ENCODE measurements around the gene NPBWR2. TPM values are rescaled to one million over a fixed set of nuclear protein-coding genes. Genes with fewer than 3 reads are reported as not detected.

NPBWR2 gene
- total and polyA plus RNA-seq, 4 donors = not detected

- peaks cover 0 to 12% (median 5%) of the 10 kb centered on the region in 4 donors for H3K4me1 ChIP-seq (ENCODE audit: control insufficient read depth in 4 of 4, insufficient read depth in 4 of 4, low read length in 3 of 4)
- no peaks in the 10 kb centered on the region for H3K27me3 ChIP-seq (ENCODE audit: control insufficient read depth in 4 of 4, insufficient read depth in 4 of 4, low read length in 3 of 4)
- no peak overlapping the region for H3K9ac ChIP-seq (ENCODE audit: low read depth in 1 of 2, low read length in 2 of 2)
- H3K27ac ChIP-seq (ENCODE audit: low read depth in 1 of 2, low read length in 2 of 2) = no peak overlapping the region
- peaks cover 0 to 10% (median 0%) of the 10 kb centered on the region in 4 donors for H3K36me3 ChIP-seq (ENCODE audit: control insufficient read depth in 4 of 4, insufficient read depth in 3 of 4, low read depth in 1 of 4, low read length in 3 of 4)
- DNase-seq (ENCODE audit: low spot score) = no peak
- WGBS = 92% methylated on average over 14 of the region's 14 CpGs
- H3K4me3 ChIP-seq (ENCODE audit: low read depth in 1 of 3, low read length in 3 of 3) = no peak overlapping the region
- no peak for TF ChIP-seq EGR1 (IDR thresholded peaks at IDR 0.05; ENCODE audit: low read depth in 2 of 2)
- TF ChIP-seq YY1 (IDR thresholded peaks at IDR 0.05) = no peak
- TF ChIP-seq ZBTB33 (IDR thresholded peaks at IDR 0.05) = no peak
- TF ChIP-seq JUND (IDR thresholded peaks at IDR 0.05) = no peak
- TF ChIP-seq GABPA (IDR thresholded peaks at IDR 0.05 in 1 of 2, conservative IDR thresholded peaks at IDR 0.05 in 1 of 2) = no peak
- no peak for TF ChIP-seq NR2F2 (IDR thresholded peaks at IDR 0.05)
- TF ChIP-seq ATF3 (IDR thresholded peaks at IDR 0.05) = no peak
- no peak for TF ChIP-seq HNF4A (conservative IDR thresholded peaks at IDR 0.05)
- no peak for TF ChIP-seq FOXA2 (IDR thresholded peaks at IDR 0.05)
- TF ChIP-seq RAD21 (IDR thresholded peaks at IDR 0.05) = no peak
- TF ChIP-seq TAF1 (conservative IDR thresholded peaks at IDR 0.05) = no peak
- TF ChIP-seq SP1 (IDR thresholded peaks at IDR 0.05) = no peak
- TF ChIP-seq CTCF (IDR thresholded peaks at IDR 0.05; ENCODE audit: low read depth, low read length, missing input control) = no peak
- TF ChIP-seq FOXA1 (IDR thresholded peaks at IDR 0.05) = no peak
- TF ChIP-seq HNF4G (IDR thresholded peaks at IDR 0.05) = no peak
- no peaks in the 10 kb centered on the region for H3K9me3 ChIP-seq (ENCODE audit: control insufficient read depth in 4 of 4, low read length in 3 of 4)
Observed at GRCh38 chr20:64072498-64073063, 34.8 kb downstream of the NPBWR2 start.

GRCh38 chr20:64071341-64072332 is 35.7 kb downstream of the NPBWR2 start:
- Histone ChIP-seq H3K9ac (ENCODE audit: low read depth in 1 of 2, low read length in 2 of 2) (no peak overlapping the region), H3K9me3 (ENCODE audit: control insufficient read depth in 4 of 4, low read length in 3 of 4) (no peaks in the 10 kb centered on the region), H3K27ac (ENCODE audit: low read depth in 1 of 2, low read length in 2 of 2) (no peak overlapping the region), H3K4me3 (ENCODE audit: low read depth in 1 of 3, low read length in 3 of 3) (no peak overlapping the region), H3K36me3 (ENCODE audit: control insufficient read depth in 4 of 4, insufficient read depth in 3 of 4, low read depth in 1 of 4, low read length in 3 of 4) (peaks cover 0 to 10% (median 0%) of the 10 kb centered on the region in 4 donors), H3K27me3 (ENCODE audit: control insufficient read depth in 4 of 4, insufficient read depth in 4 of 4, low read length in 3 of 4) (no peaks in the 10 kb centered on the region), H3K4me1 (ENCODE audit: control insufficient read depth in 4 of 4, insufficient read depth in 4 of 4, low read length in 3 of 4) (peaks cover under 1 to 21% (median 14%) of the 10 kb centered on the region in 4 donors)
- 93% methylated on average over 30 of the region's 30 CpGs for WGBS
- DNase-seq (ENCODE audit: low spot score) = no peak
- TF ChIP-seq ZBTB33 (IDR thresholded peaks at IDR 0.05) = no peak
- no peak for TF ChIP-seq ATF3 (IDR thresholded peaks at IDR 0.05)
- no peak for TF ChIP-seq HNF4G (IDR thresholded peaks at IDR 0.05)
- no peak for TF ChIP-seq MAX (IDR thresholded peaks at IDR 0.05)
- TF ChIP-seq SP1 (IDR thresholded peaks at IDR 0.05) = no peak
- TF ChIP-seq RXRA (IDR thresholded peaks at IDR 0.05) = no peak
- TF ChIP-seq RAD21 (IDR thresholded peaks at IDR 0.05) = no peak

Data from liver (tissue), 9 donors.